HG03521 (cell line): ENCODE measurements around the gene JCHAIN.
"Not testable (repeated sequence)": the region's sequence is repeated elsewhere in the genome, so short reads cannot be mapped to it uniquely, and the experiment has no call there.

Experiments
- ATAC-seq: cut with Tn5 transposase; IDR thresholded peaks from one replicate; pipeline ENCODE4 v1.9.1; 2021; ENCODE audit warnings: mild to moderate bottlenecking, moderate library complexity; ENCODE audit not compliant: unreplicated experiment

Gene JCHAIN

DNA sequence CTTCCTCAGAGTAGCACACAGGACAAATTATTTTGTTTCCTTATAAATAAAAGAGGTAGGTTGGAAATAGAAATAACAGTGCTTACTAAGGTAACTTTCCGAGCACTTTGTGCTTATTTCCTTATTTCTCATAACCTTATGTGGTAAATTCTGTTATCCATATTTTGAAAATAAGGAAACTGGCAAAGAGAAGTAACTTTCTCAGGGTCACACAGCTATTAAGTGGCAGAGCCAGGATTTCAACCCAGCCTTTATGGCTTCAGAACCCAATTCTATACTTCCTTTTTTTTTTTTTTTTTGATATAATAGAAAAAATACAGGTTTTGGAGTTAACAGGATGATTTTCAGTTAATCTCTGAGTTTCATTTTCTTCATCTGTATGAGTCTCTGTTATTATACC is 25.4 kb upstream of the JCHAIN start:
- no peak for ATAC-seq

DNA sequence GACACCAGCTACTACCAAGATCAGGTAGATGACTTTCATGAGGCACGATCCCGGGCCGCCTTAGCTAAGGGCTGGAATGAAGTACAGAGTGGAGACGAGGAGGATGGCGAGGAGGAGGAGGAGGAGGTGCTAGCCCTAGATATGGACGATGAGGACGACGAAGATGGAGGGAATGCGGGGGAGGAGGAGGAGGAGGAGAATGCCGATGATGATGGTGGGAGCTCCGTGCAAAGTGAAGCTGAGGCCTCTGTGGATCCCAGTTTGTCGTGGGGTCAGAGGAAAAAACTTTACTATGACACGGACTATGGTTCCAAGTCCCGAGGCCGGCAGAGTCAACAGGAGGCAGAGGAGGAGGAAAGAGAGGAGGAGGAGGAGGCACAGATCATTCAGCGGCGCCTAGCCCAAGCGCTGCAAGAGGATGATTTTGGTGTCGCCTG is 22.5 kb upstream of the JCHAIN start:
- ATAC-seq: peak; percentile 5

DNA sequence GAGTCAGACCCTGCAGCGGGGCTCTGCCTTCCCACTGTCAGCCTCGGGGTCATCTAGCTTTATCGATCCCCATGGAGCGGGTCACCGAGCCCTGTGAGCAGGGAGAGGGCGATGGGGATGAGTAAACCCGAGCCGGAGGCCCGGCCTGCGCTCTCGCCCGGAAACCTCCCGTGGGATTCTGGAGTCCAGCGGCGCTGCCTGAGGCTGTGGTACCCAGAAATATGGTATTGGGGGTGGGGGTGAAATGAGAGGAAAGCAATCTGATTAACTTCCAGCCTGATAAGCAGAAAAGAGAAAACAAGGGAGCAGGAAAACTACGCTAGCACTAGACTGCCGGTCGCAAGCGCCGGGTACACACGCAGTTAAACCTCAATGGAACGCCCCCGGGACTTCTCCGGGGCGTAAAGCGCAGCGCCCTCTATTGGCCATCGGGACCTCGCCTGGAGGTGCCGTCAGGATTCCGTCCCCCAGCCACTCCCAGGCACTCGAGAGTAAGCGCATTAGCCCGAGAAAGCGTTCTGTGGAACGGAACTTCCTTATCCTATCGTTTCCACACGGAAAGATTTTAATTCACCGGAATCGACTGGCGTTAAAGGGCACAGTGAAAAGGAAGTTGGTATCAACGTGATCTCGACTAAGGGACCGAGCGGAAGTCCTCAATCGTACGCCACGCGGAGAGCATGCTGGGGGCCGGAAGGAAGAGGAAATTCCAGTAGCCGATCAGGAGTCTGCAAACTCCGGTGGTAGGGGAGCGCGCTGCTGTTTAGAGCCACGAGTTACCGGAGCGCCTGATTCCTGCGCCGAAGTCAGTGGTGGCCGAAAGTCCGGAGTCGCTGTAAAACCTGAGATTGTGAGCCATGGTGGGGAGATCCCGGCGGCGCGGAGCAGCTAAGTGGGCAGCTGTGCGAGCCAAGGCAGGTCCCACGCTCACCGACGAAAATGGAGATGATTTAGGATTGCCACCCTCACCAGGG is 21.8 kb upstream of the JCHAIN start, which contains the start of gene UTP3:
TSS of gene UTP3 (plus strand) at position 712 of the 974 bp plus-strand sequence. CDS start at position 858, 146 bp downstream.
- ATAC-seq: peak; percentile 89

DNA sequence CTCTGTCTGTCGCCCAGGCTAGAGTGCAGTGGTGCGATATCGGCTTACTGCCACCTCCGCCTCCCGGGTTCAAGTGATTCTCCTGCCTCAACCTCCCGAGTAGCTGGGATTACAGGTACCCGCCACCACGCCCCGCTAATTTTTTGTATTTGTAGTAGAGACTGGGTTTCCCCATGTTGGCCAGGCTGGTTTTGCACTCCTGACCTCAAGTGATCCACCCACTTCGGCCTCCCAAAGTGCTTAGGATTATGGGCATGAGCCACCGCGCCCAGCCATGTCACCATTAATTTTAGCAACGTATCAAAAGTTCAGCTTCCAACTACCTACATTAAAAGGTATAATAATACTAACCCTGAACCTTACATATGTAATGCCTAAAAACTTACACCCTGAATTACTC is 21.1 kb upstream of the JCHAIN start:
- ATAC-seq: no peak

DNA sequence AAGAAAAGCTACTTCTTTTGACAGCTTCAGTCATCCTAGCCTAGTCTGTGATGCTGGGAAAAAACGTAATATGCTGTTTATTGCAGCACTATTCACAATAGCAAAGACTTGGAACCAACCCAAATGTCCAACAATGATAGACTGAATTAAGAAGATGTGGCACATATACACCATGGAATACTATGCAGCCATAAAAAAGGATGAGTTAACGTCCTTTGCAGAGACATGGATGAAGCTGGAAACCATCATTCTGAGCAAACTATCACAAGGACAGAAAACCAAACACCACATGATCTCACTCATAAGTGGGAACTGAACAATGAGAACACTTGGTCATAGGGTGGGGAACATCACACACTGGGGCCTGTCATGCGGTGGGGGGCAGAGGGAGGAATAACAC is 15.8 kb upstream of the JCHAIN start:
- not testable (repeated sequence) for ATAC-seq

DNA sequence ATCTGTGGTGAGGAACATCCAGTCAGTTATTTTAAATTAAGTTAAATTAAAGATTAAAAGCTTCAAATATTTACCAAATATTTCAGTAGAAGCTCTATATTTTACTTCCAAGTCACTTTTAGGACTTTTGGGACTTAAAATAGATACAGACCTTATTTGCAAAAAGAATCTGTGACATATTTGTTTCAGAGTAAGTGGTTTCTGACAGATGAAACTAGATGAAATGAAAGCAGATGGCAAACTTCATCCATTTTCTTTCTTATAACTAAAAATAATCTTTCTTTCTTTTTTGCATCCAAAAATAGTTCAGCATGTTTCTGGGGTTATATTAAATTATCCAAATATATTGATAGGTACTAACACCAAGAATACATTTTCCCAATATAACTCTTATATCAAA is 15.4 kb upstream of the JCHAIN start:
- peak; percentile 34 for ATAC-seq

DNA sequence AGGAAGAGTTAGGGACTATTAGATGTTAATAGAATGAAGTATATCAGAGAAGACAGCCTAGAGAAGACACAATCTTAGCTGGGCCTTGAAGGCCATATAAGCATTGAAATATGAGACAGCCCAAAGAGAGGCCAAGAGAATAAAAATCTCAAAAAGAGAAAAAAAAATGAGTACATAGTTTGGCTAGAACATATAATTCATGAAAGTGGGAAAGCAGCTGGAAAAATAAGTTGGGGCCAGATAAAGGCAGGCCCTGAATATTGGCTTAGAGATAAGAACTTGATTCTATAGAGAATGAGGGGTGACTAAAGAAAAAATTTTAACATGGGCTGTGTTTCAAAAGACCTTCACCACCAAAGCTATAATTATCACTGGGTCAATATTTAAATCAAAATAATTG is 14.6 kb upstream of the JCHAIN start:
- no peak for ATAC-seq

DNA sequence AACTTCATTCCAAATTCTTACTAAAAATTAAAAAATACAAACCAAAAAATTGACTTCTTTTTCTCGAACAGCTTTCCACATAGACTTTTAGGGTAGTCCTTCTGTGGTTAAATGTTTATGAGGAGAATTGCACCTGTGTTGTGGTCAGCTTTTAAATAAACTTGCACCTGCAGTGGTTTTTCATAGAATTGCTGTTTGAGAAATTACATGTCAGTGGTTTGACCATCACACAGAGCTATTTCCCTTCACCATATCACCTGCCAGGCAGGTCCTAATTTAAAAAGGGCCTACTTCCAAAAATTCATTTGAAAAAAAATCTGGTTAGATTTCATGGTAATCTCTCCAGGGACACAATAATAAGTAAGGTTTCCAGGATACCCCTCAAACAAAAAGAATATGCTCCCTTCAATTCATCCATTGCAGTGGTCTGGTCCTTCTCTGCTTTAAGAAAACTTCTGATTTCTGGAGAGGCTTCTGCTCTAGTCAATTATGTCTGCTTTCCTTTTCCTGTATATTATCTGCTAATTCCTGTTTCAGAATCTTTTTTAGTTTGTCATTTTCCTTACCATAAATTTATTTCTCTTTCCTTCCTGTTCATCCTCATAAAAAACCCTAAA is 12.2 kb upstream of the JCHAIN start:
- peak; percentile 74 for ATAC-seq

DNA sequence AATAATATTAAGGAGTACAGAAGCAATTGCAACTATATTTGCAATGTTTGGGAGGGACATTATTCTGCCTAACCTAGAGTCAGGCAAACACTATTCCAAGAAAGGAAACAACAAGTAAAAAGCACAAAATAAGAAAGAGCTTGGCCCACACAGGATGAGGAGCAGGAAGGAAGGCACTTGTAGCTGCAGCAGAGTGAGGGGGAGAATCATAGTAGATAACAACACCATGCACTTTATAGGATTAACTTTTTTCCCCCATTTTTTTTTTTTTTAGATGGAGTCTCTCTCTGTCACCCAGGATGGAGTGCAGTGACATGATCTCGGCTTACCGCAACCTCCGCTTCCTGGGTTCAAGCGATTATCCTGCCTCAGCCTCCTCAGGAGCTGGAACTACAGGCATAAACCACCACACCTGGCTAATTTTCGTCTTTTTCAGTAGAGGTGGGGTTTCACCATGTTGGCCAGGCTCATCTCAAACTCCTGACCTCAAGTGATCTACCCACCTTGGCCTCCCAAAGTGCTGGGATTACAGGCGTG is 10.3 kb upstream of the JCHAIN start:
- ATAC-seq: no peak

DNA sequence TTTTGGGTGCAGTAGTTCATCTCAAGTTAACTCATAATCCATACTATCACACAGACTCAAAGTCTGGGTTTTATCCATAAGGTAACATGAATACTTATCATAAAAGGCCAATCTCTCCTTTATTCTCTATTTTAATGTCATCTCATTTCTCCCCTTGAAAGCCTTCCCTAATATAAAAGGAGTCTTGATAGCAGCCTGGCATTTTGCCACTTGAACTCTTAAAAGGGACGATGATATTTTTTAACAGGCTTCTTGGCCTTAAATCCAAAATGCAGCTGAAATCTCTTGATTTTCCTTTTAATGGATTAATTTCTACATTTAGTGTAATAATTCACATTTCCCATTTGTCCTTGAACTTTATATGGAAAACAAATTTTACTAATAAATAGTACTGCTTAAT is 8.4 kb upstream of the JCHAIN start:
- no peak for ATAC-seq

DNA sequence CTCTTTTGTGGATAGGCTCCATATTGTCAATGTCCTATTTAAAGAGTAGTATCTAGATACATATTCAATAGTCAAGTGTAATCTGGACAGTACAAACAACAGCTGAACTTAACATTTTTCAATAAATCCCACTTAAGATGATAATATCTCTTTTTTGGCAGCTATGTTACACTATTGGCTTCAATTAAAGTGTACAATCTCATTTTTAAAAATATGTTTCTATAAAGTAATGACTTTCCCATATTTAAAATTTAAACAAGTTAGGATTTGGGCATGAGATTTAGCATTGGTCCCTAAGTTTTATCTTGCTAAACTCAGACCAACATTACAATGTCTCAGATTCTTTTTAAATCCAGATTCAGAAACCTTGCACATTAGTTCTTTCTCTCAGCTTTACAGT is 7.9 kb upstream of the JCHAIN start:
- ATAC-seq: no peak

DNA sequence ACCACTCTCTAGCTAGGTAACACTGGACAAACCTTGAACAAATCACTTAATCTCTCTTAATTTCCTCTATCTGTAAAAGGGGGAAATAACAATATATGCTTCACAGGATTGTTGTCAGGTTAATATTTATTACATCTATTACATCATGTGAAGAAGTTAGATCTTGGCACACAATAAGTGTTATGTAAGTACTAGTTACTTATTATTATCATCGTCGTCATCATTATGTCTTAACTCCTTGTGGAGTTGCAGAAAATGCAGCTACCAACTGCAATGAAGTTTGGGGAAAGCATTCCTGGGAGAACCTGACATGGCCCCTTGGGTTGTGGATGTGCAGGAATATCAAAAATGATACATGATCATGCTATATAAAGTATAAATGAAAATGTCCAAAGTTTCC is 4.8 kb upstream of the JCHAIN start:
- no peak for ATAC-seq

DNA sequence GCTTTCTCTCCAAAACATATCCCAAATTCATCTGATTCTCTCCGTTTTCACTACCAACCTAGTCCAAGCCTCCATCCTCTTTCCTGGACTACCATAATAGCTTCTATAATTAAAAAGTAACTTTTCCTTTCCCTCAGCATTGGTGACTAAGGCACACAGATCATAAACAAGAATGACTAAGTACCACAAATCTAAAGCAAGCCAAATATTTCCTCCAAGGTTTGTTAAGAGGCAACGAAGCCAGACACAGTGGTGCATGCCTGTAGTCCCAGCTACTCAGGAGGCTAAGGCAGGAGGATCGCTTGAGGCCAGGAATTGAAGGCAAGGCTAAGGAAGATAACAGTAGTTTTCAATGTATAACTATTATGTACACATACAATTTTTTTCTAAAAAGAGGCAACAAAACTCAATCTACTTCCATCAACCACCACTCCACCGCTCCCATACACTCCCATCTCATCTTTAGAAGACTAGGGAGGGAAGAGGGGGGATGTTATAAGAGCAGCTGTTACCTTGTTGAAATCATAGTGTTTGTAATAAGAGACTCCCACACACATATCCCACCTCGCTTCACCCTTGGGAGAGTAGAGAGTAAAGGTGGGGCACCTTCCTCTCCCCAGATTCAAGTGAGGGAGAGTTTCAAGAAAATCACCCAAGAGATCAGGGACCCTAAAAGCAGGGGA is 4.2 kb upstream of the JCHAIN start:
- no peak for ATAC-seq

DNA sequence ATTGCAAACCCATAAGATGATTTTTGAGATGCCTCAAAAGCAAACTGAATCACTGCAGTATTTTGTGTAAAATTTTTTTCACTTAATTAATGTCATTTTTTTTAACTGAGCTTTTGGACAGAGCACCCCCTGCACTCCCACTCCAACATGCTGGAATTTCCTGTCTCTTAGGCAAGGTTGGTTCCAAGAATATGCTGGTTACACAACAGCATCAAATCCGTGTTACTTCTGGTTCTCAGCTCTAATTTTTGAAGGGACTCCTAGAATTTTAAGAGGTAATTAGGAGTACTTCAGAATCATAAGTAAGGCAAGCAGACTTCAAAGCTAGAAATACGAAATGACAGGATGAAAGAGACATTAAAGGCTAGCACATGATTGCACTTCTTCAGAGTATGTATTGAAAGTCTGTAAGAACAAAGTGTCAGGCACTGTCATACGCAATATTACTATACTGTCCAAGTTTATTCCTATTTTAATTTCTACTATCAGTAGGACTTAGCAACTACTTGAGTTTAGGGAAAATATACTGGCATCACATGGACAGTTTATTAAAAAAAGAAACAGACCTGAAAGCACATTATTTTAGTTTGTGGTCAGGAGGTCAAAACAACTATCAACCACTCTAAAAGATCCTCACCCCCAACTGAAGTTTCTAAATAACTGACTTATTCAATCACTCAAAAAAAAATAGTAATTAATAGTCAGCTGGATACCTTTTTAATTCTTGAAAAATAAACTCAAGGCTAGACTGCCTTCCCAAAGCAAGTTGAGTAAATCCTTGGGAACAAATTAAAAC is 1.6 kb upstream of the JCHAIN start:
- peak; percentile 42 for ATAC-seq

DNA sequence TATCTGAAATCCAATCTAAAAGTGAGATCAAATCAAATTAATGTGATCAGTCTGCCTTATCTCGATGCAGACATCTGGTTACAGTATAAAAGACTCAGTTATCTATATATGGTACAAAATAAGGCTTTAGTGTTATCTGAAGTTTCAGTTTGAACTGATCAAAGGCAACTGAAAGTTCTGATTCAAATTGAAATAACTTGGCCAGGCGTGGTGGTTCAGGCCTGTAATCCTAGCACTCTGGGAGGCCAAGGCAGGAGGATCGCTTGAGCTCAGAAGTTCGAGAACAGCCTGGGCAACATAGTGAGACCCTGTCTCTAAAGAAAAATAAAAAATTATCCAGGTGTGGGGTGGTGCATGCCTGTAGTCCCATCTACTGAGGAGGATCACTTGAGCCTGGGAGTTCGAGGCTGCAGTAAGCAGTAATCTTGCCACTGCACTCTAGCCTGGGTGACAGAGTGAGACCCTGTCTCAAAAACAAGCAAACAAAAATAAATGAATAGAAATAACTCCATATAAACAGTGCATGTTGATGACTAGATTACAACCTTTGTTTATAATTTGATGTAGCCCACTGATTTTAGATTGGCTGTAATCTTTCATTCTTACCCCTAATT is 4.9 kb downstream of the JCHAIN start:
- ATAC-seq: not testable (repeated sequence)

DNA sequence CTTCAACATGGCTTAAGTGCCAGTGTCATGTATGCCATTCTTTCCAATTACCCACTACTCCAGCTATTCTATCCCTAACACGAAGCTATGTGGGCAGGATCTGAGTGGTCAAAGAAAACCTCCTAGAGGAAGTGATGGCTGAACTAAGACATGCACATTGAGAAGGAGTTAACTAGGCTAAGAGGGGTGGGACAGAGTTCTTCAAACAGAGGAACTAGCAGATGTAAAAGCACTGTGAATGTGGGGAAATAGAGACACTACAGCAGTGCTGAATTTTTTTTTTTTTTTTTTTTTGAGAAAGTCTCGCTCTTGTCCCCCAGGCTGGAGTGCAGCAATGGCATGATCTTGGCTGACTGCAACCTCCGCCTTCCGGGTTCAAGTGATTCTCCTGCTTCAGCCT is 6.2 kb downstream of the JCHAIN start:
- no peak for ATAC-seq

DNA sequence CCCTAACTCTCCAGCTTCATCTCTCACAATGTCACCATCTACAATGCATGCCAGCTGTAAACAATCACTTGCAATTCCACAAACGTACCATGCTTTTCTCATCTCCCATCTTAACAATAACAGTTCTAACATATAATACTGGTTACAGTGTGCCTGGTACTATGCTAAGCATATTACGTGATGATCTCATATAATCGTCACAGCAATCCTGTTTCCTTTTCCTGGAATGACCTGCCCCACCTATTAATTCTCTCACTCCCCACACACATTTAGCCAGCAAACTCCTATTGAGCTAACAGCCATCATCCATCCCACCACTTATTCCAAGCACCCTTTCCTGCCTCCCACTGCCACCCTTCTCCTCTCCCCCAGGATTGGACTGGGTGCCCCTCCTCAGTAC is 7.9 kb downstream of the JCHAIN start:
- ATAC-seq: no peak

DNA sequence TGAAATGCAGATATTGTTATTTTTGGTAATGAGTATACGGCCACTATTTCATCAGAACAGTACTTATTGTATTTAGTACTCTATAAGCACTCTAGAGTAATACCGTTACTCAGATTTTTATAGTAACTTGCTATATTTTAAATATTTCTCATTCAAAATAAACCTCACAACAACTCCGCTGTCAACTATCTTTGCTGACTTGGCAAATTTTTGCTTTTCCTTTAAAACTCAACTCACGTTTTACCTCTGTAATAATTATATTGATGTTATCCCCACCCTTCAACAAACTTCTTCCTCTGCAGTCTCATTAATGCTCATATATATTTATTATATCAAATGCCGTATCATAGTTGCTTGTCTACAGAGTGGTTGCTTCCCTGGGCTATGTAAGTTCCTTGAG is 9.0 kb downstream of the JCHAIN start:
- ATAC-seq: no peak

DNA sequence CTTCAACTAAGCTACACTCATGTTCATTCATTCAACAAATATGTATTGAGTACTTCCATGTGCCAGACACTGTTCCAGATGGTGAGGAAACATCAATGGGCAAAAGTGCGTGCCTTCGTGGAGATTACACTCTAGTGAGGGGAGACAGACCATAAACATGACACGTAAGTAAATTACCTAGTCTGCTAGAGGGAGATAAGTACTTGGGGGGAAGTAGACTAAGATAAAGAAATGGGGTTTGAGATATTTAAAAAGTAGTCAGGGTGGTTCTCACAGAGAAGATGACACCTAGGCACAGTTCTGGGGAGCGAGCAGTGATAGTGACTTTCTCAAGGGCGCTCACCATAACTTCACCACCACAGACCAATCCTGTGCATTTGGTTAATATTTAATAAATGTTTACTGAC is 11.7 kb downstream of the JCHAIN start:
- ATAC-seq: no peak

DNA sequence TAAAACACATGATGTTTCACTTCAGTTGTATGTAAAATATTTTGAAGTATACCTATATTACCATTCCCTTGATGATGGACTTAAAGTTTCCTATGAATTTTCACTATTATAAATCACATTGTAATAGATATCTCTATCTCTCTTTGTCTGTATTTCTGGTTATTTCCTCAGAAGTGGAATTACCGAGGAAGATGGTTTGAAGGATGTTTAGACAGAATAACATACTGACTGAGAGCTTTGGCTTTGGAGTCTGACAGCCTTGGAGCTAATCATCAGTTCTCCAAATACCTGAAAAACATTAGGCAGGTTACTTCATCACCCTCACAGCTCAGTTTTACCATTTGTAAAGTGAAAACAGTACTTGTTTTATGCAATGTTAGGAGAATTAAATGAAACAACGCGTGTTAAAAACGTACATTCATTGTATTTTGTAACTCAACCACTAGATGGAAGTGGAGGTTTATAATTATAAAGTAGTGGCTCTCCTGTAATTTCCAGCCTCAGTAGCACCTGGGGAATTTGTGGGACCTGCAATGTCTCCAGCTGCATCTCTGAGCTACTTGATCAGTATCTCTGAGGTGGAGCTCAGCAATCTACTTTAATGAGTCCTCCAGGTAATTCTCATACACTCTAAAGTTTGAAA is 14.3 kb downstream of the JCHAIN start:
- no peak for ATAC-seq
